Measurements from ENCODE around the gene NEK4.

GRCh38 chr3:52724511-52724910 lies 46.2 kb downstream of the NEK4 start:
- no peak for TF ChIP-seq CTCF (IDR thresholded peaks at IDR 0.05; ENCODE audit: insufficient read depth, low read length)
- no peak for TF ChIP-seq POLR2AphosphoS5 (IDR thresholded peaks at IDR 0.05; ENCODE audit: low read depth)
- TF ChIP-seq GABPA (IDR thresholded peaks at IDR 0.05; ENCODE audit: low read depth): no peak
- TF ChIP-seq REST (IDR thresholded peaks at IDR 0.05; ENCODE audit: insufficient replicate concordance, low read depth): no peak

Measured in HL-60 (cell line).